Astrocyte of the spinal cord (primary cell): Measurements from ENCODE around the gene NSMCE1.
"Not testable (repeated sequence)": the region's sequence is repeated elsewhere in the genome, so short reads cannot be mapped to it uniquely, and the experiment has no call there.

Source experiments
- DNase-seq: peaks from one replicate; pipeline ENCODE4 v3.0.0; 2011; ENCODE audit warnings: low read depth, low spot score
- H3K4me3 ChIP-seq: 2 replicates; pipeline ENCODE4 v1.5.1; 2011; ENCODE audit warnings: low read depth, mild to moderate bottlenecking, low read length, moderate library complexity
- in situ Hi-C: cut with HindIII; loops from 2 replicates; pipeline ENCODE4 v1.10.0; 2017; ENCODE audit warnings: low sequenced_read_pairs
- TF ChIP-seq, protein P1 (sequence below): IDR thresholded peaks from 2 replicates; pipeline ENCODE4 v1.5.1; 2012; ENCODE audit warnings: low read depth, mild to moderate bottlenecking, low read length, inconsistent platforms

Gene NSMCE1

DNA sequence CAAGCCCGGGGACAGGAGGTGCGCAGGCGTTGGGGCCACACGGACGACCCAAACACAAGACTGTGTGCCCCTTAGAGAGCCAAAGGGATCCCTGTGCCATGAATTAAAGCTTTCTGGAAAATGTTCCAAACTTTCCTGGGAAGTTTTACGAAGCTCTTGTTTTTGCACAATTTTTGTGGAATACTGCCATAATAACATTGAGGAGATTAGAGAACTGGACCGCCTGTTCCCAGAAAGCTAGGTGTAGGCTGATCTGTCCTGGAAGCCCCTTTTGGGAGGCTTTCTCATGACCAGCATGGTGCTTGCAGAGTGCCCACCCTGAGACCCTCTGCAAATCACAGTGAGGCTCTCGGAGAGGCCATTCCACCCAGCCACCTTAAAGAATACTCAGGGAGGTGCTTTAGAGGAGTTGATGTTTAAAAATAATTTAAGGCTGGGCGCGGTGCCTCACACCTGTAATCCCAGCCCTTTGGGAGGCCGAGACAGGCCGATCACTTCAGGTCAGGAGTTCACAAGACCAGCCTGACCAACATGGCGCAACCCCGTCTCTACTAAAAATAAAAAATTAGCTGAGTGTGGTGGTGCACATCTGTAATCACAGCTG lies 64.2 kb downstream of the NSMCE1 start:
- in situ Hi-C loops = no loop called here
- no peak for DNase-seq
- TF ChIP-seq, protein P1, sequence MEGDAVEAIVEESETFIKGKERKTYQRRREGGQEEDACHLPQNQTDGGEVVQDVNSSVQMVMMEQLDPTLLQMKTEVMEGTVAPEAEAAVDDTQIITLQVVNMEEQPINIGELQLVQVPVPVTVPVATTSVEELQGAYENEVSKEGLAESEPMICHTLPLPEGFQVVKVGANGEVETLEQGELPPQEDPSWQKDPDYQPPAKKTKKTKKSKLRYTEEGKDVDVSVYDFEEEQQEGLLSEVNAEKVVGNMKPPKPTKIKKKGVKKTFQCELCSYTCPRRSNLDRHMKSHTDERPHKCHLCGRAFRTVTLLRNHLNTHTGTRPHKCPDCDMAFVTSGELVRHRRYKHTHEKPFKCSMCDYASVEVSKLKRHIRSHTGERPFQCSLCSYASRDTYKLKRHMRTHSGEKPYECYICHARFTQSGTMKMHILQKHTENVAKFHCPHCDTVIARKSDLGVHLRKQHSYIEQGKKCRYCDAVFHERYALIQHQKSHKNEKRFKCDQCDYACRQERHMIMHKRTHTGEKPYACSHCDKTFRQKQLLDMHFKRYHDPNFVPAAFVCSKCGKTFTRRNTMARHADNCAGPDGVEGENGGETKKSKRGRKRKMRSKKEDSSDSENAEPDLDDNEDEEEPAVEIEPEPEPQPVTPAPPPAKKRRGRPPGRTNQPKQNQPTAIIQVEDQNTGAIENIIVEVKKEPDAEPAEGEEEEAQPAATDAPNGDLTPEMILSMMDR = no peak
- peak overlapping the region; percentile 91 for H3K4me3 ChIP-seq

DNA sequence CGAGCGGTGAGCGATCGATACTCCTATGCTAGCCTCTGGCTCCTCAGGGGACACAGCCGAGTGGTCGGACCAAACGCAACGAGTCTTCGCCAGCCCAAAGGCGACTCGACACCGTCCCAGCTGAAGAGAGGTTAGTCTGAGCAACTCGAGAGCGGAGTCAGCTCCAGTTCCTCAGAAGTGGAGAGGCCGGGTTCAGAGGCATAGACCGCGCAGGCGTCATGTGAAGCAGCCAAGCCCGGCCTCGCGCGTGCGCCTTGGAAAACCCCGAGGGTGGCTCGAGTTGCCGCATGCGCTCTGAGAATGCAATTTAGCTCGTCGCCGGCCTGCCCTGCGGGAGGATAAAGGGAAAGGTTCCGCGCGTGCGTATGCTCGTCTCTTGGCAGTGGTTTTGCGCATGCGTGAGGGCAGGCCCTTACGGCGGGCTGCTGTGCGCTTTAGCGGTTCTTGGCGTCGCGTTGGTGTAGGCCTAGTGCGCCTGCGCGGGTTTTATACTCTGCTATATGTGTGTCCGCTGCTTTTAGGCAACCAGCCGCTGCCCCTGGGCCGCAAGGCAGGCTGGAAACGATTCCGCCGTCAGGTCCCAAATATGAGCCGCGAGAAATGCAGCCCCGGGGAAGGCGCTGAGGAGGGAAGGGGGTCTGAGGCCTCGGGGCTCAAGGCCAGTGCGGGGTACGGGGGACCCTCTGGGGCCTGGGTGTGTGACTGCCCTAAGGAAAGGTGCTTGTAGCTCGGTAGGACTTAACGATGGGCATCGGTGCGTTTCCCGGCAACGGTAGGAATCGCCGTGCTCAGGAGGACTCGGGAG lies 64.9 kb downstream of the NSMCE1 start, which contains the start of gene KDM8:
KDM8 (plus strand) TSS at position 20 of the 805 bp plus-strand sequence. CDS start 6,598 bp downstream, outside the sequence.
- in situ Hi-C loops = no loop called here
- peak; percentile 100 for DNase-seq
- H3K4me3 ChIP-seq = peak within 1 kb of the TSS; percentile 91
- TF ChIP-seq, protein P1 = no peak

DNA sequence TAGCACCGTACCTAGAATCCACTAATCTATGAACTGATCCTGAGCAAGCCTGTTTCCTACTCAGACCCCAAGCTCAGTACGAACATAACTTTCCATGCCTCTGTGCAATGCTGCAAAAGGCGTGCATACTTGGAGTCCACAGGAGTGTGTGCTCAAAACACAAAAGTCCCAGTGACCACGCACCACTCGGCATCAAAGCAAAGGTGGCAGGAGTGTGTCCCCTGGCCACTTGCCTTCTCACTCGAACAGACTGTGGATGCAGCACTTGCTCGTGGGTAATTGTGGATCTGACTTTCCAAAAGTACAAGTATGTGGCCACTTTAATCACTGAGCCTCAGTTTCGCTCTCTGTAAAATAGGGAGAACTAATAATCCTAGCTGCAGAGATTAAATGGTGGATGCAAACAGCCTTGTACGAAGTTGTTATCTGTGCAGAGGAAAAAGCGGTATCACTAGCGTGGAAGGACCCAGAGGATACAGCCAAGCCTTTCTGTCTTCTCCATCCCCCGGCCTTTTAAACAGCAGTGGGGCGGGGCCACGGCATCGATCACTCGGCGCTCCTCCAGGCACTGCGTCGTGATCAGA lies 65.6 kb downstream of the NSMCE1 start:
- H3K4me3 ChIP-seq = peak overlapping the region; percentile 91
- no peak for DNase-seq
- in situ Hi-C loops = no loop called here
- TF ChIP-seq, protein P1 = no peak

DNA sequence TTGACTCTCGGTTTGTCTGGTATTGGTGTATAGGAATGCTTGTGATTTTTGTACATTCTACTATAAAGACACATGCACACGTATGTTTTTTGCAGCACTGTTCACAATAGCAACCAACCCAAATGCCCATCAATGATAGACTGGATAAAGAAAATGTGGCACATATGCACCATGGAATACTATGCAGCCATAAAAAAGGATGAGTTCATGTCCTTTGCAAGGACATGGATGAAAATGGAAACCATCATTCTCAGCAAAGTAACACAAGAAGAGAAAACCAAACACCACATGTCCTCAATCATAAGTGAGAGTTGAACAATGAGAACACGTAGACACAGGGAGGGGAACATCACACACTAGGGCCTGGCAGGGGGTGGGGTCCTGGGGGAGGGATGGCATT lies 67.7 kb downstream of the NSMCE1 start:
- in situ Hi-C loops, H3K4me3 ChIP-seq, DNase-seq: not testable (repeated sequence)

DNA sequence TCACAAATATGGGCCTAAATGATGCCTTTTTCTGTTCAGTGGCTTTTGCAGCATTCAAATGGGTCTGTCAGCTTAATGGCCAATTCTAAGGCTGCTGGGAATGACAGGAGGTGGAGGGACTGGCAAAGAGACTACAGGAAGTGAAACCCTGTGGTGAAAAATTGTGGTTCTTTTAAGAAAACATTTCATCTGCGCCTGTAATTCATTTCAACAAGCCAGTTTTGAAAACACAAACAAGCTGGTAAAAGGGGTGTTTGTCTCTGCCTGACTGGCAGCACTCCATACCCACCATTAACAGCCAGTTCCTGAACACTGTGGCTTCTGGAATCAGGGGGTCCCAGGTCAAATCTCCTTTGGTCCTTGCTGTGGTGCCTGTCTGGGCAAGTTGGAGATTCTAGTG lies 68.8 kb downstream of the NSMCE1 start:
- TF ChIP-seq, protein P1 = no peak
- in situ Hi-C loops = no loop called here
- no peak overlapping the region for H3K4me3 ChIP-seq
- peak; percentile 24 for DNase-seq

DNA sequence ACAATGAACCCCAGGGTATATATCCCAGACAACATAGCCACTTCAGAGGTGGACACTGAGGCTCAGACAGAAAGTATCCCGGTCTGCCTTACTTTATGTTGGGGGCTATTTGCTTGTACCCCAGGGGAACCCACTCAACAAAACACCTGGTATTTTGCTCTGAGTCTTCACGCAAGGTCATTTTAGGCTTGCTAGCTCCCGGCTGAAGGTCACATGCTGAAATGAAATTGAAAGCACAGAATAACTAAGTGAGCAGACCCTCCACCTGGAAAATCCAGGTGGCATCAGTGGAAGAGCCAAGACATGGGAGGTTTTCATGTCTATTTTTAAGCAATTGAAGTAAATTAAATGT lies 69.4 kb downstream of the NSMCE1 start:
- DNase-seq = no peak
- H3K4me3 ChIP-seq = no peak overlapping the region
- in situ Hi-C loops = no loop called here
- TF ChIP-seq, protein P1 = no peak
